SK-N-SH (cell line): ENCODE data around the gene WWOX. TPM values are rescaled to one million over a fixed set of nuclear protein-coding genes. Genes with fewer than 3 reads are reported as not detected.

Experiments used
- CTCF ChIA-PET: fragments of 300-600, 350-600 bp; formaldehyde crosslinking; extraction: SDS; loops from one replicate; lab custom pipeline; 2021; lab: Yijun Ruan, JAX
- POLR2A ChIA-PET: fragments of 350-600 bp; sonication (Branson Sonifier 250); formaldehyde crosslinking; extraction: SDS; loops from one replicate; lab custom pipeline; 2020; ENCODE audit warnings: antibody characterized with exemption, inconsistent platforms; lab: Yijun Ruan, JAX
- DNase-seq: peaks from one replicate; pipeline ENCODE4 v3.0.0; 2012
- H2AFZ ChIP-seq: fragments of 200-600 bp; sonication (generic); 2 replicates; pipeline ENCODE4 v1.8.1; 2016; ENCODE audit warnings: antibody characterized with exemption, mild to moderate bottlenecking, low read depth
- H3F3A ChIP-seq: fragments of 200-600 bp; sonication (generic); replicated peaks from 2 replicates; pipeline ENCODE3; 2016; ENCODE audit warnings: antibody characterized with exemption, mild to moderate bottlenecking; ENCODE audit not compliant: insufficient read depth
- H3K27ac ChIP-seq, 2 experiments: fragments of 200-500 bp in 1 of 2; fragments of 200-600 bp in 1 of 2; sonication (Bioruptor generic) in 1 of 2; sonication (generic), shearing (Covaris generic) in 1 of 2; 2 replicates each; pipeline versions ENCODE4 v1.5.1 to v1.6.1; 2014 to 2016; ENCODE audit warnings: low read depth in 2 of 2, inconsistent platforms in 1 of 2, low read length in 1 of 2, mild to moderate bottlenecking in 1 of 2, mixed read lengths in 1 of 2
- H3K27me3 ChIP-seq: fragments of 200-600 bp; sonication (generic), shearing (Covaris generic); 2 replicates; pipeline ENCODE4 v1.6.1; 2016; ENCODE audit warnings: mixed run types; ENCODE audit not compliant: insufficient read depth
- H3K36me3 ChIP-seq, 2 experiments: fragments of 200-500 bp in 1 of 2; fragments of 200-600 bp in 1 of 2; sonication (Bioruptor generic) in 1 of 2; sonication (generic) in 1 of 2; replicated peaks in 1 of 2; 2 replicates each; pipeline versions ENCODE3 to v1.5.1; 2014 to 2016; ENCODE audit warnings: low read length in 1 of 2, mild to moderate bottlenecking in 1 of 2; ENCODE audit not compliant: insufficient read depth in 2 of 2, control insufficient read depth in 1 of 2
- H3K4me1 ChIP-seq, 2 experiments: fragments of 200-500 bp in 1 of 2; fragments of 200-600 bp in 1 of 2; sonication (Bioruptor generic) in 1 of 2; sonication (generic), shearing (Covaris generic) in 1 of 2; 2 replicates each; pipeline versions ENCODE4 v1.5.1 to v1.6.1; 2014 to 2016; ENCODE audit warnings: low read depth in 1 of 2, low read length in 1 of 2, mixed run types in 1 of 2; ENCODE audit not compliant: insufficient read depth in 2 of 2, control insufficient read depth in 1 of 2
- H3K4me2 ChIP-seq: fragments of 200-600 bp; sonication (generic), shearing (Covaris generic); 2 replicates; pipeline ENCODE4 v1.6.1; 2017; ENCODE audit warnings: mixed run types
- H3K4me3 ChIP-seq, 2 experiments: fragments of 200-500 bp in 1 of 2; fragments of 200-600 bp in 1 of 2; sonication (Bioruptor generic) in 1 of 2; sonication (generic), shearing (Covaris generic) in 1 of 2; 2 replicates each; pipeline versions ENCODE4 v1.5.1 to v1.8.1; 2014 to 2016; ENCODE audit warnings: low read depth in 2 of 2, inconsistent platforms in 1 of 2, low read length in 1 of 2, mild to moderate bottlenecking in 1 of 2, mixed read lengths in 1 of 2, moderate library complexity in 1 of 2
- H3K79me2 ChIP-seq: fragments of 200-600 bp; sonication (generic); 2 replicates; pipeline ENCODE4 v1.8.1; 2017; ENCODE audit warnings: mild to moderate bottlenecking; ENCODE audit not compliant: insufficient read depth
- H3K9ac ChIP-seq: fragments of 200-600 bp; sonication (generic); 2 replicates; pipeline ENCODE4 v1.6.1; 2017; ENCODE audit warnings: mixed run types
- H3K9me2 ChIP-seq: fragments of 200-600 bp; sonication (generic); 2 replicates; pipeline ENCODE4 v1.6.1; 2017; ENCODE audit warnings: mixed run types
- H3K9me3 ChIP-seq: fragments of 200-600 bp; sonication (generic); 2 replicates; pipeline ENCODE4 v1.6.1; 2017; ENCODE audit warnings: mixed run types, mild to moderate bottlenecking, moderate library complexity
- H4K20me1 ChIP-seq: fragments of 200-600 bp; sonication (generic); 2 replicates; pipeline ENCODE4 v1.6.1; 2017; ENCODE audit warnings: mild to moderate bottlenecking, mixed run types; ENCODE audit not compliant: insufficient read depth
- CHD2 ChIP-seq: fragments of 150-350 bp; IDR thresholded peaks from 2 replicates; pipeline ENCODE4 v1.6.1; 2018; ENCODE audit warnings: low read length; ENCODE audit not compliant: partially characterized antibody
- EP300 ChIP-seq, 2 experiments: IDR thresholded peaks; 2 replicates each; pipeline versions ENCODE4 v1.4.0 to v1.6.1; 2012; ENCODE audit warnings: borderline replicate concordance in 1 of 2, low read depth in 1 of 2, low read length in 1 of 2
- EZH2phosphoT487 ChIP-seq: fragments of 200-600 bp; sonication (generic); IDR thresholded peaks from 2 replicates; pipeline ENCODE4 v1.6.1; 2017; ENCODE audit warnings: low read depth, mixed run types, mild to moderate bottlenecking, antibody characterized with exemption, moderate library complexity, borderline replicate concordance
- FOSL2 ChIP-seq: IDR thresholded peaks from 2 replicates; pipeline ENCODE4 v1.4.0; 2012; ENCODE audit warnings: low read depth, mild to moderate bottlenecking, moderate library complexity, borderline replicate concordance
- FOXJ3 ChIP-seq: sonication (generic); formaldehyde crosslinking; IDR thresholded peaks from 2 replicates; pipeline ENCODE4 v1.5.1; 2020; ENCODE audit warnings: mild to moderate bottlenecking, missing genetic modification reagents
- FOXM1 ChIP-seq: IDR thresholded peaks from 2 replicates; pipeline ENCODE4 v1.4.0; 2012; ENCODE audit warnings: low read depth, mild to moderate bottlenecking
- NRF1 ChIP-seq: IDR thresholded peaks from 2 replicates; pipeline ENCODE4 v1.6.1; 2012; ENCODE audit warnings: low read depth, mild to moderate bottlenecking, low read length
- POLR2AphosphoS5 ChIP-seq: IDR thresholded peaks from 2 replicates; pipeline ENCODE4 v1.6.1; 2012; ENCODE audit warnings: low read depth, low read length
- RCOR1 ChIP-seq: fragments of 150-350 bp; IDR thresholded peaks from 2 replicates; pipeline ENCODE4 v1.6.1; 2017; ENCODE audit warnings: antibody characterized with exemption, low read length
- RXRA ChIP-seq: IDR thresholded peaks from 2 replicates; pipeline ENCODE4 v1.4.0; 2012; ENCODE audit warnings: low read depth, mild to moderate bottlenecking, borderline replicate concordance
- SIN3A ChIP-seq: IDR thresholded peaks from 2 replicates; pipeline ENCODE4 v1.6.1; 2012; ENCODE audit warnings: low read depth, mild to moderate bottlenecking, low read length, moderate library complexity, borderline replicate concordance
- TAF1 ChIP-seq: IDR thresholded peaks from 2 replicates; pipeline ENCODE4 v1.6.1; 2012; ENCODE audit warnings: low read depth, mild to moderate bottlenecking, low read length, moderate library complexity, borderline replicate concordance
- YY1 ChIP-seq: IDR thresholded peaks from 2 replicates; pipeline ENCODE4 v1.4.0; 2012; ENCODE audit warnings: low read depth, mild to moderate bottlenecking
- ZBTB33 ChIP-seq: IDR thresholded peaks from 2 replicates; pipeline ENCODE4 v1.4.0; 2012; ENCODE audit warnings: low read depth, borderline replicate concordance
- WGBS: methylation state at CpG from one replicate; pipeline ENCODE4 v1.1.6; 2017; ENCODE audit warnings: low lambda C conversion rate; 5-methylcytosine and 5-hydroxymethylcytosine counted together
- polyA plus RNA-seq, 3 experiments: library from polyadenylated mRNA; depleted of rRNA; stranded (reverse); fragments of >200 nt; gene quantifications; 2 replicates each; pipeline ENCODE4 v1.2.3, GENCODE V29; 2012

WWOX gene
- polyA plus RNA-seq, 1 of the 3 experiments (the other 2 are of a cell fraction): 10.8 TPM

GRCh38 chr16:78659216-78659615 lies 559.8 kb downstream of the WWOX start:
- Histone ChIP-seq H3K27me3 (no peaks in the 10 kb centered on the region), H3K9me3 (peaks cover 3% of the 10 kb centered on the region; the same call in 1 of the 2 replicates), H2AFZ (no peak overlapping the region), H3K27ac (peak overlapping the region in 1 of 2 experiments; percentile 1; a peak in 1 of 4 replicates), H3K9me2 (no peaks in the 10 kb centered on the region), H3K36me3 (no peaks in the 10 kb centered on the region), H3F3A (no peaks in the 10 kb centered on the region), H4K20me1 (no peaks in the 10 kb centered on the region), H3K4me3 (no peak overlapping the region)
- DNase-seq: peak; percentile 62
- POLR2A ChIA-PET: no interaction called here
- 32% methylated on average over 8 of the region's 9 CpGs for WGBS
- CTCF ChIA-PET: no interaction called here
- no peak for TF ChIP-seq SIN3A
- TF ChIP-seq NRF1: no peak
- TF ChIP-seq FOXM1: no peak
- TF ChIP-seq RCOR1: peak; percentile 61; the same call in 1 of the 2 replicates
- no peak for TF ChIP-seq YY1
- peak in 1 of 2 experiments; percentile 28; a peak in 1 of 4 replicates for TF ChIP-seq EP300 (IDR thresholded peaks at IDR 0.05; ENCODE audit: borderline replicate concordance in 1 of 2, low read depth in 1 of 2, low read length in 1 of 2)
- no peak for TF ChIP-seq RXRA
- TF ChIP-seq FOSL2: no peak
- TF ChIP-seq CHD2: peak; percentile 8
- TF ChIP-seq, all 33 proteins: peak for 3
- Histone ChIP-seq H3K4me1 (peaks cover 0 to 20% of the 10 kb centered on the region in 2 experiments; a peak in 2 of 4 replicates), H3K9ac (no peak overlapping the region), H3K4me2 (no peak overlapping the region), H3K79me2 (no peaks in the 10 kb centered on the region)

DNA sequence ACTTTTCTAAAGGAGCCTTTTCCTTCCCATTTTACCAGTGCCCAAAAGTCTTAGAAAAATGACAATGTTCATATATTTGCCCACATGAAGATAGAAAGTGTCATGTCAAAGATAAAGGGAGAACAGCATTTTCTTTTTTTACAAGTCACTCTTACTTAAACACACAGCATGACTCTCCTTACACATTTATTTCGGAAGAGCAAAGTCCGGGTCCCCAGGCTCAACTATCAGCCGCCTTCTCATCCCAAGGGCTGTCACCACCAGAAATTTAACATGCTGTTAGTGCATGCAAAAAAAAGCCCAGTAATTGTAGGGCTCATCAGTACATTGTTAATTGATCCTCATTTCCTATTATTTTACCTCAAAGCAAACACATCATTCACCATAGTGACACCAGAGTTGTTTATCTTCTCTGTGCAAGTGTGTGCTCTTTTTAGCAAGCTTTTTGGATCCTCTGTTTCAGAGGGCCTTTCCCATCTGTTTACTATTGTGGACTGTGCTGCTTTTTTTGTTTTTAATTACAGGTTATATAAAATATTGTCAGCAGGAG lies 560.3 kb downstream of the WWOX start:
- peaks cover 0 to 20% of the 10 kb centered on the region in 2 experiments; a peak in 2 of 4 replicates for H3K4me1 ChIP-seq
- POLR2A ChIA-PET: no interaction called here
- H3K79me2 ChIP-seq: no peaks in the 10 kb centered on the region
- CTCF ChIA-PET: no interaction called here
- H3K4me3 ChIP-seq: no peak overlapping the region
- 25% methylated on average over 3 of the region's 3 CpGs for WGBS
- H3K27me3 ChIP-seq: no peaks in the 10 kb centered on the region
- TF ChIP-seq ZBTB33 (no peak), POLR2AphosphoS5 (no peak), EZH2phosphoT487 (no peak), FOXJ3 (CRISPR knock-in tag) (no peak), TAF1 (no peak)
- DNase-seq: no peak
- H4K20me1 ChIP-seq: no peaks in the 10 kb centered on the region
- no peak overlapping the region for H3K9ac ChIP-seq
- no peak overlapping the region for H2AFZ ChIP-seq
- peaks cover 3% of the 10 kb centered on the region; the same call in 1 of the 2 replicates for H3K9me3 ChIP-seq
- no peaks in the 10 kb centered on the region for H3K36me3 ChIP-seq
- H3K4me2 ChIP-seq: no peak overlapping the region
- peak overlapping the region in 1 of 2 experiments; percentile 1; a peak in 1 of 4 replicates for H3K27ac ChIP-seq
- no peaks in the 10 kb centered on the region for H3K9me2 ChIP-seq
- H3F3A ChIP-seq: no peaks in the 10 kb centered on the region
